ENCODE data around the gene ACBD4.

- TF ChIP-seq CTCF (IDR thresholded peaks at IDR 0.05) (no peak), POLR2A (IDR thresholded peaks at IDR 0.05) (no peak)
Measured at GRCh38 chr17:45101883-45102811, 33.3 kb upstream of the ACBD4 start.
